GM20000 (cell line): ENCODE measurements around the gene EFNA1.

Experiments
- DNase-seq: peaks from one replicate; pipeline ENCODE4 v3.0.0; 2012; ENCODE audit warnings: low spot score
- TF ChIP-seq, protein P1 (sequence below): IDR thresholded peaks from 2 replicates; pipeline ENCODE4 v1.5.1; 2012; ENCODE audit warnings: mild to moderate bottlenecking, control low read depth; ENCODE audit errors: extremely low read depth, missing control alignments

EFNA1 gene

DNA sequence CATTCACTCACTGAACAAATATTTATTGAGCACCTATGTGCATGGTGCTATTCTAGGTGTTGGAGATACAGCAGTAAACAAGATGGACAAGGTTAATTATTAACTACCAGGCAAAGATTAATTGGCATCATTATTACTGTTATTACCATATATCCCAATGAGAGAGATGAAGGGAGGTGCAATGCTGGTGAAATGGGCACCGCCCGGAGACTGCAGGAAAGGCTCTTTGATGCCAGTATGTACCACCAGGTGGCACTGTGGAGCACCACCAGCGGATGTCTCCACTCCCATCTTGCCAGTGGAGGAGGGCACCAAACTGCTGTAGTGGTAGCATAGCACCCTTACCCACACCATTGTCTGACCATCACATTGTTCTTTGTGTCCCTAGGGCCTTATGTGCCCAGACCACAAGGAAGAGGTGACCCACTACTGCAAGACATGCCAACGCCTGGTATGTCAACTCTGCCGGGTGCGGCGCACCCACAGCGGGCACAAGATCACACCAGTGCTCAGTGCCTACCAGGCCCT, 48.9 kb downstream of the EFNA1 start:
- peak; percentile 94 for DNase-seq
- TF ChIP-seq, protein P1, sequence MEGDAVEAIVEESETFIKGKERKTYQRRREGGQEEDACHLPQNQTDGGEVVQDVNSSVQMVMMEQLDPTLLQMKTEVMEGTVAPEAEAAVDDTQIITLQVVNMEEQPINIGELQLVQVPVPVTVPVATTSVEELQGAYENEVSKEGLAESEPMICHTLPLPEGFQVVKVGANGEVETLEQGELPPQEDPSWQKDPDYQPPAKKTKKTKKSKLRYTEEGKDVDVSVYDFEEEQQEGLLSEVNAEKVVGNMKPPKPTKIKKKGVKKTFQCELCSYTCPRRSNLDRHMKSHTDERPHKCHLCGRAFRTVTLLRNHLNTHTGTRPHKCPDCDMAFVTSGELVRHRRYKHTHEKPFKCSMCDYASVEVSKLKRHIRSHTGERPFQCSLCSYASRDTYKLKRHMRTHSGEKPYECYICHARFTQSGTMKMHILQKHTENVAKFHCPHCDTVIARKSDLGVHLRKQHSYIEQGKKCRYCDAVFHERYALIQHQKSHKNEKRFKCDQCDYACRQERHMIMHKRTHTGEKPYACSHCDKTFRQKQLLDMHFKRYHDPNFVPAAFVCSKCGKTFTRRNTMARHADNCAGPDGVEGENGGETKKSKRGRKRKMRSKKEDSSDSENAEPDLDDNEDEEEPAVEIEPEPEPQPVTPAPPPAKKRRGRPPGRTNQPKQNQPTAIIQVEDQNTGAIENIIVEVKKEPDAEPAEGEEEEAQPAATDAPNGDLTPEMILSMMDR = peak; percentile 71

DNA sequence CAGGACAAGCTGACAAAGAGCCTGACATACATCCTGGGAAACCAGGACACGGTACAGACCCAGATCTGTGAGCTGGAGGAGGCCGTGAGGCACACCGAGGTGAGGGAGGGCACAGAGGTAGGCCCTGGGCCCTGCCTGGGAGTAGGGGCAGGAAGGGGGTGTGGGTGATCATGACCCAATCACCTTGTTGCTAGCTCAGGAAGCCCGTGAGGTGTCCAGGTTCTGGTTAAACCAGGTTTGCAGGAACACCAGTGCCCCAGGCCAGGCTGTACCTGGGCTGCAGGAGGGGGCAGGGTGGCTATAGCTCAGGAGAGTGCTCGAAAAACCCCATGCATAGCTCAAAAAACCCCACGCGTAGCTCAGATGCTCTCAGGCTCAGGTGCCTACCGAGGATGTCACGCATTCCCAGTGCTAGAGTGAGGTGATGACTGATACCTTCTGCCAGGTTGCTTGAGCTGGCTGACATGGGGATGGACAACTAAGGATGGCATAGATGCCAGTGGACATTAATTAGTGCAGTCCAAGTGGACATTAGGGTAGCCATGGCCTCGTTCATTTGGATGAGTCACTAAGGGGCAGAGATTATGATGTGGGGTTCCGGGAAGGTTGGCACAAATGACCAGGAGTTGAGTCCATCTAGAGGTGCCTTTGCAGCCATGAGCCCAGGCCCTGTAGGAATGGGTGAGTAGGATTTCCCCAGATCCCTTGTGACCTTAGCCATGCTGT, 49.7 kb downstream of the EFNA1 start:
- peak; percentile 40 for DNase-seq
- TF ChIP-seq, protein P1 = no peak

DNA sequence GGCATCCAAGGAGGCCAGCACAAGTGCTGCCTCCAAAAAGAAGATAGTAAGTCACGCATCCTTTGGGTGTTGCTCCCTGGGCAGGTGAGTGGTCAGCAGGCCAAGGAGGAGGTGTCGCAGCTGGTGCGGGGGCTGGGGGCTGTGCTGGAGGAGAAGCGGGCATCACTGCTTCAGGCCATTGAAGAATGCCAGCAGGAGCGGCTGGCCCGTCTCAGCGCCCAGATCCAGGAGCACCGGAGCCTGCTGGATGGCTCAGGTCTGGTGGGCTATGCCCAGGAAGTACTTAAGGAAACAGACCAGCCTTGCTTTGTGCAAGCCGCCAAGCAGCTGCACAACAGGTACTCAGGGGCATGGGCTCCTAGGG, 50.2 kb downstream of the EFNA1 start:
- TF ChIP-seq, protein P1 = no peak
- peak; percentile 23 for DNase-seq

DNA sequence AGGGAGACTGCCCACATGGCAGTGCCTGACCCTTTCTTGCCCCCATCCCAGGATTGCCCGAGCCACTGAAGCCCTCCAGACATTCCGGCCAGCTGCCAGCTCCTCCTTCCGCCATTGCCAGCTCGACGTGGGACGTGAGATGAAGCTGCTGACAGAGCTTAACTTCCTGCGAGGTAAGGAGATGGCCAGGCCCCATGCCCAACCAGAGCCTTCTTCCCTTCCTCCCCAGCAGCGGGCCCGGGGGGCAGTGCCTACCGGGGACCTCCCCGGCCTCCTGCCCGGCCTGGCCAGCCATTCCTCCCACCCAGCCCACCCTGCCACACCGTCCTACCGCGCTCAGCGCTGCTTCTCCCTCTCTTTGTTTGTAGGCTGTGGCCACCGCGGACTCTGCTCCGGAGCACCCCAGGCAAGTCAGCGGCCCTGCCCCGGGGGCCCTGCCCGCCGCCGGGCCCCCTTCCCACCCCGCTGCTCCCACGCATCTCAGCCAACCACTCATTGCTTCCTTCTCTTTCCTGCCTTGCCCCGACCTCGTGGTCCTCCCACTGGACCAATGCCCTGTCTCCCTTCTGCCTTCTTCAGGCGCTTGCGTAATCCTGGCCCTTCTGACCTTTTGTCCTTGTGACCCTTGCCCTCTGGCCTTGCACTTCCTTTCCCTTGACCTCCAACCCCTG, 50.9 kb downstream of the EFNA1 start:
- TF ChIP-seq, protein P1 = no peak
- DNase-seq = peak; percentile 26

DNA sequence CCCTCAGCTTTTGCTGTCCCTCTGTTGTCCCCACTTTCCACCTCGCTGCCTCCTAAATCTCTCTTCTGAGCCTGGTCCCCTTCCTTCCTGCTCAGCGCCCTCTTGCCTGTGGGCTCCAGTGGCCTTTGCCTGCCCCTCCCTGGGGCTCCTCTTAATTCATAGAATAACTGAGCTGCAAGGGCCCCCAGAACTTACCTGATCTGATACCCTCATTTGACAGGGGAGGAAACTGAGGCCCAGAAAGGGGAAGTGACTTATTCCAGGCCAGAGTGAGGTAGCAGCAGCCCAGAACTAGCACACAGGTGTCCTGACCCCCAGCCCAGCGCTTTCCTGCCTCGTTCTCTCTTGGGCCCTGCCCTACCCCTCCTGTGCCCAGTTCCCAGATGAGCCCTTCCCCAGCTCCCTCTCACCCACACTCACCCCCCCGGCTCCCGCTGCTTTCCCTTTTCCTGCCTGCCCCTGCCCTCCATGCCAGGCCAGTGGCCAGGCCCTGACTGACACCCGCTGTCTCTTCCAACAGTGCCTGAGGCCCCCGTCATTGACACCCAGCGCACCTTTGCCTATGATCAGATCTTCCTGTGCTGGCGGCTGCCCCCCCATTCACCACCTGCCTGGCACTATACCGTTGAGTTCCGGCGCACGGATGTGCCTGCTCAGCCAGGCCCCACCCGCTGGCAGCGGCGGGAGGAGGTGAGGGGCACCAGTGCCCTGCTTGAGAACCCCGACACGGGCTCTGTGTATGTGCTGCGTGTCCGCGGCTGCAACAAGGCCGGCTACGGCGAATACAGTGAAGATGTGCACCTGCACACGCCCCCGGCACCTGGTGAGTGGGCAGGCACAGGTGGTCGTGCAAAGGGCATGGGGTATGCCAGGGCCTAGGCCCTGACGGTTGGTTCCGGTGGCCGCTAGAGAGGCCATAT, 51.7 kb downstream of the EFNA1 start:
- DNase-seq = no peak
- TF ChIP-seq, protein P1 = no peak

DNA sequence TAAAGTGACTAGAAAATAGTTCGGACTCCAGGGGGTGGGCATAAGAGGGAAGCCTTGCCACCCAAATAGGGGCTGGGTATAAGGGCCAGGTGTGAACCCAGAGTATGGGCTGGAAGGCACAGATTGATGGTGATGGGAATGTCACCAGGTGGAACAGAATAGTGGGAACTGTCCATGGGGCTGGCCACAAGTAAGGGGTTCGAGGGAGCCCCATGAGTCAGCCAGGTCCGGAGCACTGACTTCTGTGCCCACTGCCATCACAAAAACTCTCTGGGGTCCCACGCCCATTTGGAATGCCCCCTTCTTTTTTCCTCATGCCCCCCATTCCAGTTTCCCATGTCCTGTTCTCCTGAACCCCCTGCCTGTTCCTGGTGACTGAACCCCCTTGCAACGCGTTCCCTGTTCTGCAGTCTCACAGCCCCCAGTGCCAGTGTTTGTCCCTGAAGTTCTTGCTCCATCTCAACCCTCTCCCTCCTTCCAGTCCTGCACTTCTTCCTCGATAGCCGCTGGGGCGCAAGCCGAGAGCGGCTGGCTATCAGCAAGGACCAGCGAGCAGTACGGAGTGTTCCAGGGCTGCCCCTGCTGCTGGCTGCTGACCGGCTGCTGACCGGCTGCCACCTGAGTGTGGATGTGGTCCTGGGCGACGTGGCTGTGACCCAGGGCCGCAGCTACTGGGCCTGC, 53.8 kb downstream of the EFNA1 start:
- TF ChIP-seq, protein P1 = no peak
- no peak for DNase-seq
